AG10803 (cell line): ENCODE data around the gene SIGLEC10.
A peak's percentile ranks its signal among the peaks of the same experiment; 100 is the strongest.
"Not testable (repeated sequence)": the region's sequence is repeated elsewhere in the genome, so short reads cannot be mapped to it uniquely, and the experiment has no call there.

Experiments
- DNase-seq: peaks from one replicate; pipeline ENCODE4 v3.0.0; 2010; ENCODE audit warnings: low read depth
- H3K4me3 ChIP-seq: 2 replicates; pipeline ENCODE4 v1.5.1; 2011; ENCODE audit warnings: mild to moderate bottlenecking, low read length, control low read depth
- CTCF ChIP-seq: conservative IDR thresholded peaks from 2 replicates; pipeline ENCODE4 v1.5.1; 2011; ENCODE audit warnings: mild to moderate bottlenecking, low read length, control low read depth, inconsistent platforms

Gene SIGLEC10

GRCh38 chr19:51448411-51449016 is 31.1 kb upstream of the SIGLEC10 start:
- TF ChIP-seq CTCF: no peak
- no peak for DNase-seq

GRCh38 chr19:51448011-51448410 is 30.6 kb upstream of the SIGLEC10 start:
- no peak for TF ChIP-seq CTCF
- H3K4me3 ChIP-seq: no peak overlapping the region
- no peak for DNase-seq

More at GRCh38 chr19:51448411-51449016, 31.1 kb upstream of the SIGLEC10 start:
- no peak overlapping the region for H3K4me3 ChIP-seq

- H3K4me3 ChIP-seq, DNase-seq: not testable (repeated sequence)
Measured at GRCh38 chr19:51447510-51447909, 30.1 kb upstream of the SIGLEC10 start.

GRCh38 chr19:51441410-51442390 is 24.3 kb upstream of the SIGLEC10 start:
- no peak for TF ChIP-seq CTCF
- H3K4me3 ChIP-seq: no peak overlapping the region
- no peak for DNase-seq

GRCh38 chr19:51440846-51441409 is 23.5 kb upstream of the SIGLEC10 start:
- no peak for TF ChIP-seq CTCF
- no peak for DNase-seq
- no peak overlapping the region for H3K4me3 ChIP-seq

GRCh38 chr19:51440052-51440451 is 22.6 kb upstream of the SIGLEC10 start:
- no peak for TF ChIP-seq CTCF
- DNase-seq: no peak
- H3K4me3 ChIP-seq: no peak overlapping the region

GRCh38 chr19:51439021-51439465 is 21.6 kb upstream of the SIGLEC10 start:
- DNase-seq: peak; percentile 8
- peak; percentile 49 for TF ChIP-seq CTCF
- no peak overlapping the region for H3K4me3 ChIP-seq
